HepG2 (cell line): ENCODE measurements around the gene GLYR1. TPM values are rescaled to one million over a fixed set of nuclear protein-coding genes. Genes with fewer than 3 reads are reported as not detected.

Experiments
- ARID3A ChIP-seq: IDR thresholded peaks from 2 replicates; pipeline ENCODE4 v1.6.1; 2012; ENCODE audit warnings: low read depth, low read length, improper control_type of control experiment
- EED ChIP-seq: sonication (generic); formaldehyde crosslinking; IDR thresholded peaks from 2 replicates; pipeline ENCODE4 v1.5.0; 2020; ENCODE audit warnings: mild to moderate bottlenecking, missing genetic modification reagents
- HOXD1 ChIP-seq: sonication (generic); formaldehyde crosslinking; IDR thresholded peaks from 2 replicates; pipeline ENCODE4 v1.5.0; 2020; ENCODE audit warnings: missing genetic modification reagents
- ISL2 ChIP-seq: sonication (generic); formaldehyde crosslinking; IDR thresholded peaks from 2 replicates; pipeline ENCODE4 v1.5.0; 2020; ENCODE audit warnings: missing genetic modification reagents
- MBD4 ChIP-seq: IDR thresholded peaks from 2 replicates; pipeline ENCODE4 v1.6.1; 2012; ENCODE audit warnings: low read length, inconsistent platforms, borderline replicate concordance
- MYC ChIP-seq: sonication (generic); formaldehyde crosslinking; IDR thresholded peaks from 2 replicates; pipeline ENCODE4 v1.9.0; 2021; ENCODE audit warnings: missing genetic modification reagents, borderline replicate concordance
- NPAS2 ChIP-seq: sonication (generic); formaldehyde crosslinking; IDR thresholded peaks from 2 replicates; pipeline ENCODE4 v1.8.0; 2022; ENCODE audit warnings: mild to moderate bottlenecking, missing genetic modification reagents, borderline replicate concordance
- RFXANK ChIP-seq: IDR thresholded peaks from 2 replicates; pipeline ENCODE4 v1.6.1; 2016
- RFXAP ChIP-seq: sonication (generic); formaldehyde crosslinking; IDR thresholded peaks from 2 replicates; pipeline ENCODE4 v1.4.0; 2020; ENCODE audit warnings: missing genetic modification reagents, borderline replicate concordance
- SIX4 ChIP-seq: sonication (generic); formaldehyde crosslinking; IDR thresholded peaks from 2 replicates; pipeline ENCODE4 v1.4.0; 2020; ENCODE audit warnings: missing genetic modification reagents
- SP1 ChIP-seq, 2 experiments: fragments of 450-650 bp in 1 of 2; sonication (generic) in 1 of 2; formaldehyde crosslinking in 1 of 2; IDR thresholded peaks; 2 replicates each; pipeline versions ENCODE4 v1.4.0 to v1.6.1; 2016 to 2020; ENCODE audit warnings: missing genetic modification reagents in 1 of 2
- SRSF9 ChIP-seq: fragments of 200-400 bp; formaldehyde crosslinking; IDR thresholded peaks from 2 replicates; pipeline ENCODE4 v1.6.1; 2018; ENCODE audit warnings: borderline replicate concordance, mild to moderate bottlenecking, low read depth, low read length; ENCODE audit not compliant: insufficient read depth, poor library complexity, severe bottlenecking
- ZFP91 ChIP-seq: sonication (generic); formaldehyde crosslinking; IDR thresholded peaks from 2 replicates; pipeline ENCODE4 v1.9.0; 2022; ENCODE audit warnings: missing genetic modification reagents, mild to moderate bottlenecking, borderline replicate concordance
- ZNF577 ChIP-seq: sonication (generic); formaldehyde crosslinking; IDR thresholded peaks from 2 replicates; pipeline ENCODE4 v1.4.0; 2020; ENCODE audit warnings: mild to moderate bottlenecking, low read depth, missing genetic modification reagents, borderline replicate concordance
- polyA plus RNA-seq, 8 experiments: library from polyadenylated mRNA; depleted of rRNA in 3 of 8; stranded (reverse) in 7 of 8; unstranded in 1 of 8; fragments of >200 nt; fragmentation: Illumina TruSeq in 4 of 8; extraction: Trizol in 4 of 8; gene quantifications; 2 replicates each; pipeline versions ENCODE4 v1.2.1 to v1.2.3, GENCODE V29; 2011 to 2016; ENCODE audit warnings: low read depth in 4 of 8, missing spikeins in 1 of 8, mixed read lengths in 1 of 8; ENCODE audit not compliant: insufficient read depth in 1 of 8
- total RNA-seq, 5 experiments: library from RNA; depleted of rRNA; stranded (reverse); fragments of >200 nt; fragmentation: Illumina TruSeq; extraction: Trizol; gene quantifications; 2 replicates each; pipeline ENCODE4 v1.2.3, GENCODE V29; 2016; ENCODE audit warnings: low read depth in 1 of 5
- TF ChIP-seq, protein P1 (sequence below): sonication (generic); formaldehyde crosslinking; IDR thresholded peaks from 2 replicates; pipeline ENCODE4 v1.4.0; 2020; ENCODE audit warnings: missing genetic modification reagents, borderline replicate concordance
- TF ChIP-seq, protein P2 (sequence below): IDR thresholded peaks from 2 replicates; pipeline ENCODE4 v1.6.1; 2016; ENCODE audit warnings: mild to moderate bottlenecking
- TF ChIP-seq, protein P3 (sequence below): sonication (generic); formaldehyde crosslinking; conservative IDR thresholded peaks from 2 replicates; pipeline ENCODE4 v1.4.0; 2020; ENCODE audit warnings: missing genetic modification reagents
- TF ChIP-seq, protein P4 (sequence below): sonication (generic); formaldehyde crosslinking; IDR thresholded peaks from 2 replicates; pipeline ENCODE4 v1.8.0; 2022; ENCODE audit warnings: mild to moderate bottlenecking, missing genetic modification reagents, moderate library complexity

The GLYR1 gene
- total and polyA plus RNA-seq, 2 of the 13 experiments (the other 11 are each of a cell fraction or from before 2014, with no cell fraction given), result 28.3 to 48.7 TPM

- no peak for TF ChIP-seq EED (CRISPR knock-in tag)
- peak; percentile 33; the same call in 1 of the 2 replicates for TF ChIP-seq ISL2 (CRISPR knock-in tag)
- TF ChIP-seq, protein P1, sequence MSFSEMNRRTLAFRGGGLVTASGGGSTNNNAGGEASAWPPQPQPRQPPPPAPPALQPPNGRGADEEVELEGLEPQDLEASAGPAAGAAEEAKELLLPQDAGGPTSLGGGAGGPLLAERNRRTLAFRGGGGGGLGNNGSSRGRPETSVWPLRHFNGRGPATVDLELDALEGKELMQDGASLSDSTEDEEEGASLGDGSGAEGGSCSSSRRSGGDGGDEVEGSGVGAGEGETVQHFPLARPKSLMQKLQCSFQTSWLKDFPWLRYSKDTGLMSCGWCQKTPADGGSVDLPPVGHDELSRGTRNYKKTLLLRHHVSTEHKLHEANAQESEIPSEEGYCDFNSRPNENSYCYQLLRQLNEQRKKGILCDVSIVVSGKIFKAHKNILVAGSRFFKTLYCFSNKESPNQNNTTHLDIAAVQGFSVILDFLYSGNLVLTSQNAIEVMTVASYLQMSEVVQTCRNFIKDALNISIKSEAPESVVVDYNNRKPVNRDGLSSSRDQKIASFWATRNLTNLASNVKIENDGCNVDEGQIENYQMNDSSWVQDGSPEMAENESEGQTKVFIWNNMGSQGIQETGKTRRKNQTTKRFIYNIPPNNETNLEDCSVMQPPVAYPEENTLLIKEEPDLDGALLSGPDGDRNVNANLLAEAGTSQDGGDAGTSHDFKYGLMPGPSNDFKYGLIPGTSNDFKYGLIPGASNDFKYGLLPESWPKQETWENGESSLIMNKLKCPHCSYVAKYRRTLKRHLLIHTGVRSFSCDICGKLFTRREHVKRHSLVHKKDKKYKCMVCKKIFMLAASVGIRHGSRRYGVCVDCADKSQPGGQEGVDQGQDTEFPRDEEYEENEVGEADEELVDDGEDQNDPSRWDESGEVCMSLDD (CRISPR knock-in tag), result no peak
- no peak for TF ChIP-seq SP1 (IDR thresholded peaks at IDR 0.05)
- TF ChIP-seq SP1 (CRISPR knock-in tag; IDR thresholded peaks at IDR 0.05), result peak; percentile 79
- TF ChIP-seq, protein P2, sequence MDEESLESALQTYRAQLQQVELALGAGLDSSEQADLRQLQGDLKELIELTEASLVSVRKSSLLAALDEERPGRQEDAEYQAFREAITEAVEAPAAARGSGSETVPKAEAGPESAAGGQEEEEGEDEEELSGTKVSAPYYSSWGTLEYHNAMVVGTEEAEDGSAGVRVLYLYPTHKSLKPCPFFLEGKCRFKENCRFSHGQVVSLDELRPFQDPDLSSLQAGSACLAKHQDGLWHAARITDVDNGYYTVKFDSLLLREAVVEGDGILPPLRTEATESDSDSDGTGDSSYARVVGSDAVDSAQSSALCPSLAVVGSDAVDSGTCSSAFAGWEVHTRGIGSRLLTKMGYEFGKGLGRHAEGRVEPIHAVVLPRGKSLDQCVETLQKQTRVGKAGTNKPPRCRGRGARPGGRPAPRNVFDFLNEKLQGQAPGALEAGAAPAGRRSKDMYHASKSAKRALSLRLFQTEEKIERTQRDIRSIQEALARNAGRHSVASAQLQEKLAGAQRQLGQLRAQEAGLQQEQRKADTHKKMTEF, result peak; percentile 81
- peak; percentile 71; the same call in 1 of the 2 replicates for TF ChIP-seq ZFP91 (CRISPR knock-in tag)
- TF ChIP-seq SRSF9, result no peak
- TF ChIP-seq SIX4, result no peak
- TF ChIP-seq NPAS2 (CRISPR knock-in tag), result no peak
- TF ChIP-seq HOXD1 (CRISPR knock-in tag), result 0 out of 2 replicates have a peak, but pooled peaks have one; percentile 72
- TF ChIP-seq ZNF577 (CRISPR knock-in tag), result no peak
- TF ChIP-seq ARID3A, result no peak
- 0 out of 2 replicates have a peak, but pooled peaks have one; percentile 36 for TF ChIP-seq RFXAP (CRISPR knock-in tag)
- TF ChIP-seq MBD4, result no peak
- peak; percentile 72; the same call in 1 of the 2 replicates for TF ChIP-seq MYC (CRISPR knock-in tag)
- no peak for TF ChIP-seq RFXANK (CRISPR knock-in tag)
- TF ChIP-seq, protein P3, sequence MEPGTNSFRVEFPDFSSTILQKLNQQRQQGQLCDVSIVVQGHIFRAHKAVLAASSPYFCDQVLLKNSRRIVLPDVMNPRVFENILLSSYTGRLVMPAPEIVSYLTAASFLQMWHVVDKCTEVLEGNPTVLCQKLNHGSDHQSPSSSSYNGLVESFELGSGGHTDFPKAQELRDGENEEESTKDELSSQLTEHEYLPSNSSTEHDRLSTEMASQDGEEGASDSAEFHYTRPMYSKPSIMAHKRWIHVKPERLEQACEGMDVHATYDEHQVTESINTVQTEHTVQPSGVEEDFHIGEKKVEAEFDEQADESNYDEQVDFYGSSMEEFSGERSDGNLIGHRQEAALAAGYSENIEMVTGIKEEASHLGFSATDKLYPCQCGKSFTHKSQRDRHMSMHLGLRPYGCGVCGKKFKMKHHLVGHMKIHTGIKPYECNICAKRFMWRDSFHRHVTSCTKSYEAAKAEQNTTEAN, result peak; percentile 53; the same call in 1 of the 2 replicates
- TF ChIP-seq, protein P4, sequence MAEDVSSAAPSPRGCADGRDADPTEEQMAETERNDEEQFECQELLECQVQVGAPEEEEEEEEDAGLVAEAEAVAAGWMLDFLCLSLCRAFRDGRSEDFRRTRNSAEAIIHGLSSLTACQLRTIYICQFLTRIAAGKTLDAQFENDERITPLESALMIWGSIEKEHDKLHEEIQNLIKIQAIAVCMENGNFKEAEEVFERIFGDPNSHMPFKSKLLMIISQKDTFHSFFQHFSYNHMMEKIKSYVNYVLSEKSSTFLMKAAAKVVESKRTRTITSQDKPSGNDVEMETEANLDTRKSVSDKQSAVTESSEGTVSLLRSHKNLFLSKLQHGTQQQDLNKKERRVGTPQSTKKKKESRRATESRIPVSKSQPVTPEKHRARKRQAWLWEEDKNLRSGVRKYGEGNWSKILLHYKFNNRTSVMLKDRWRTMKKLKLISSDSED (CRISPR knock-in tag), result no peak
Observed at GRCh38 chr16:4768549-4769305, 78.4 kb downstream of the GLYR1 start (continued).
